Measurements from ENCODE around the gene RUNX3.
"Not testable (repeated sequence)": the region's sequence is repeated elsewhere in the genome, so short reads cannot be mapped to it uniquely, and the experiment has no call there.

RUNX3 gene

DNA sequence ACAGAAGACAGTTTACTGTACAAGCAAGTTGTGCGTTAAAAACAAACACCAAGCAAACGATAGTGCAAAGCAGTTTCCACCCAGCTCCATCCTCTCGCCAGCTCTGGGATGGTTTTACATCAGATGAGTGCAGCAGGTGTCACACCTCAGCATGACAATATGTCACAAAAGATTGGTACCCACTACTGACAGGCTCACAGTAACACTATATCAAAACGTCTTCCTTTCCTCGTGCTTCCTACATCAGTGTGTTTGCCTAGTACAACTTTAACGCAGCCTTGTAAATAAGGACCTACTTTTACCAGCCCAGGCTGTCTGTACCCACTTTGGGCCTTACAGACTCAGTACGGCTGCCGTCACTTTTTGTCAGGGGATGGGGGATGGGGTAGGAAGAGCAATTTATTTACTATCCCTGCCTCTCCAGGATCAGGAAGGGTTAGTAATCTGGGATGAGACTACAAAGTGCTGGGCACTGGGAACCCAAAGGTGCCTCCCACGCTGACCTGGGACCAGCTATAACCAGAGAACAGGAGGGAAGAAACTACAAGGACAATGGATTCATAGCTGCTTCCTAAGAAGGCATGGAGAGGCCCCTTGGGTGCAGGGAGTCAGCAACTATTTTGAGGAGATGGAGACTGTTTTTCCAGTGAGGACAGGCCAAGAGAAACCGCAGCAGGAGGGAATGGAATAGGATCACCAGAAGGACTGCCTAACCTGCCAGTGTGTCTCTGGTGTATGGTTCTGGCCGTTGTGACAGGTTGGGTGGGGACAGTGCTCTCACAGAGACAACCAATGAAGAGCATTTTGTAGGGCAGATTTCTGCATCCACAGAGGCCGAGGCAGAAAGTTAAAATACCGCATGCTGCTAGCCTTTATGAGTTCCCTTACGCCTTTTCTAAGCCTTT is 30.2 kb downstream of the RUNX3 start:
- no peak for DNase-seq

DNA sequence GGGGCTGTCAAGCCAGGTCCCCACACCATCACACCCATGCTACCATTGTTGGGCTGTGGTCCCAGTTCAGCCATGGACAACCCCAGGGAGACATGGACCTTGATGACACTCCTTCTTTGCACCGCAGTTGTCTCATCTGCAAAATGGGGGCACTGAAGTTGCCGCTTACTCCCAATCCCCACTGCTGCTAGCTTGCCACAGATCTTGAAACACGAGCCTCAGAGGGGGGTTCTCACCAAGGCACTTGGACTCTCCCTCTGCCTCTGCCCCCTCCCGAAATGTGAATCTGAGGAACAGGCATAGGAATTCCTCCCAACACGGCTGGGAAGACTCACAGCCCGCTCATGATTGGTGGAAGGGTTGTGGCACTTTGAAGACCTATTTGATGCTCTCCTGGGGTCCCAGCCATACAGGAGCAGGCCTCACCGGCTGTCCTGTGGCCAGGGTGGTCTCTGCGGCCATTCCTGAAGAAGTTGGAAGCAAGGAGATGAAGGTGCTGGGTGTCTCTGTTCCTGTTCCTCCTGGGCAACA is 31.1 kb downstream of the RUNX3 start:
- no peak for DNase-seq

DNA sequence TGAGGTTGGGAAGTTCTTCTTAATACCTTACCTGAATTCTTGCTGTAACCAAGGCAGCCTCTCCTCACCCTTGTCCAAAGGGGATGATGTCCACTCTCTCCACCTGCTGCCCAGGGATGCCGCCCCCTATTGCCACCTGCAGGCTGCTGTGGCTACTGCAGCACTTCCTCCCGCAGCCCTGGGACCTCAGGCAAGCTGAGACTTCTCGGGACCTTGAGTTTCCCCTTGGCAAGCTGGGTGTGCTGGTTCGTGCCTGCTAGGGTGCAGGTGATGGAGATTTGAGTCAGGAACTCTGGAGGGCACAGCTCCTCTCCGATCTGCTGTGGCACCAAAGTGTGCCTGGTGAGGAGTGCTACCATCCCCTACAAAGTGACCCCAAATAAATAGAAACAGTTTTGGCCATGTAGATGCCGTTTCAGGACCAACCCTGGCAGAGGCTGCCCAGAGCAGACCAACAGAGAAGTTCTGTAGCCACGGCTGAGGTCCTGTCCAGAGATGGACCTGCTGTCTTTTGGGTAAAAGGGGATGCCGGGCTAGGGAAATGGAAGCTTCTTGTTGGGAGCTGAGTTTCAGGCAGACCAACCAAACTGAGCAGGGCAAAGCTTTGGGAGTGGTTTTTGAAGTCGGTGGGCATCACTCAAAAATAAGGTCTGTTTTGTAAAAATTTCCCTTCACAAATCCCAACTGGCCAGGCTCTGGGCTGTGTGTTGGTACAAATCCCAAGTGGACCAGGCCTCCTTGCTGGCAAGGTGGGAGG is 31.7 kb downstream of the RUNX3 start:
- no peak for DNase-seq

DNA sequence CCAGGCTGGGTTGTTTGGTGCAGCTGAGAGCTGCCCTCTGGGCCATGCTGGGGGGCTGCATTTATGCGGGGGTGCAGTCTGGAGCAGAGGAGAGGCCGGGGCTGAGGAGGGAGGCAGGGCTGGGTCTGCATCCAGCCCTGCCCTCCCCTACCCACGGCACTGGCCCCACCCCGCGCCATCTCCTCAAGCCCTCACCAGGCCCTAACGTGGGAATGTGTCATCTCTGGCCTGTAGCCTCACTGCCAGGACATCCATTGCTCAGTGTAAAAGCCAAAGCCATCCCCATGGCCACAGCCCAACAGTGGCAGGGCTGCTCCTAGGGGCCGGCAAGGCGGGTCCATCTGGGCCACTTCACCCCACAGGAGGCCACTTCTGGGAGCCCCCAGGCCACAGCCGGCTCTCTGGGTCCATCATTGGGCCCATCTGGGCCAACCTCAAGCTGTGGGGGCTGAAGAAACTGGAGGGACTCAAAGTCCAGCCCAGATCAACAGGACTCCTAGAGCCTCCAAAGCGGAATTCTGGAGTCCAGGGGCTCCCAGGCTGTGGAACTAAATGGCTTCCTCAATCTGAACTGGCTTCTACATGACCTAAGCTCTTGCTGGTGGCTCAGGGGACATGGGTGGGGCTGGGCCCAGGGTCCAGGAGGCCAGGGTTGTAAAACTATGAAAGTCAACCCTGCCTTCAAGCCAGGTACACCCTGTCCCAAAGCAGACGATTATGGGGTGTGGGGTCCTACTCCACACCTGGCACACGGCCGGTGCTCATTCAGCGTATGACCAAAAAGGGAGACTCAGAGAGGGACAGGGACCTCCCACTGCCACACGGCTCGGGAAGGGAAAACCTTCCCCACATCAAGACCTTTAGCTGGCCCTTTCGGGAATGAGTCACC is 32.6 kb downstream of the RUNX3 start:
- DNase-seq: no peak

DNA sequence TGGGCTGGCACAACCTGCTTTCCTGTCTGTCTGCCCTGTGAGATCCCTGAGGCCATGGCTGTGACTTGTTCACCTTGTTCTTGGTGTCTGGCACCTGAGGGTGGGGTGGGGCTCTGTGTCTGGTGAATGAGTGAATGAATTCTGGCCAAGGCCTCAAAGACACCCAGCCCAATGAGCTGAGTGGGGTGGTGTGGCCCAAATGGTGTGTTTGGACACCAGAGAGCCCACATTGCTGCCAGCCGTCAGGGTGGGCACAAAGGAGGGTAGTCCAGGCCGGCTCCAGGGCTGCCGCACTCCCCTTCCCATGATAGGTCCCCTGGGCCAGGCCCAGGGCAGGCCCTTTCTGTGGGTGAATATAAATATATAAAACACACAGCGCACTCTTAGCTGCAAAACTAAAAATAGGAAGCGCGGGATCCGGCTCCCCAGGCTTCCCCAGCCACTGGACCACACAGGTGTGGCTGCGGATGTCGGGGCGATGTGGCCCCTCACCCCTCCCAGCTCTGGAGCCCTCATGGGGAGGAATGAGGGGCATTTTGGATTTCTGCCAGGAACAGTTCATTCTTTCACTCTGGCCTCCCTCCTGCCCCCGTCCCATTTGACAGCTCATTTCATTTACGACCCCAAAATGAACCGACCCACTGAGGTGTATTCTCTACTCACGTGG is 33.3 kb downstream of the RUNX3 start:
- DNase-seq: no peak

DNA sequence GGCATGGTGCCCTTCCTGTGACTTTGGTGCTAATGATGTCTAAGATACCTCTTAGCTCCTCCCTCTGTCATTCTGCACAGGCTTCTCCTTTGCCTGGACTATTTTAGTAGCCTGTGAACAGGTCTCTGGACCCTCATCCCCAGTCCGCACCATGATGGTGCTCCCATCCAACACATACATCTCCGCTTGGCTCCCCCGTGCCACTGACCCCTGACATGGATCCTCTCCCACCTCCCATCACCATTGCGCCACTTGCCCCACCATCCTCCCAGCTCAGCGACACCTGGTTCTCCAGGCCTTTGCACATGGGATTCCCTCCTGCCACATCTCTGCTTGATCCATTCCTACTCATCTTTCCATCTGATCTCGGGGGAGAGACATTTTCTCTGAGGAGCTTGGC is 33.9 kb downstream of the RUNX3 start:
- DNase-seq: no peak

DNA sequence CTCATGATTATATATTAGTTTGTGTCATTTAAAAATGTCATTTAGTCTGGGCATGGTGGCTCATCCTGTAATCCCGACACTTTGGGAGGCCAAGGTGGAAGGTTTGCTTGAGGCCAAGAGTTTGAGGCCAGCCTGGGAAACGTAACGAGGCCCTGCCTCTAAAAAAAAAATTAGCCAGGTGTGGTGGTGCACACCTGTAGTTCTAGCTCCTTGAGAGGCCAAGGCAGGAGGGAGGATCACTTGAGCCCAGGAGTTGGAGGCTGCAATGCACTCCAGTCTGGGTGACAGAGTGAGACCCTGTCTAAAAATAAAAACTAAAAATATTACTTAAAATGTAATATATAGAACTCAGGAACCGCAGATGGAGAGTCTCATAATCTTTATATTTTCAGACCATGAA is 34.6 kb downstream of the RUNX3 start:
- DNase-seq: no peak

DNA sequence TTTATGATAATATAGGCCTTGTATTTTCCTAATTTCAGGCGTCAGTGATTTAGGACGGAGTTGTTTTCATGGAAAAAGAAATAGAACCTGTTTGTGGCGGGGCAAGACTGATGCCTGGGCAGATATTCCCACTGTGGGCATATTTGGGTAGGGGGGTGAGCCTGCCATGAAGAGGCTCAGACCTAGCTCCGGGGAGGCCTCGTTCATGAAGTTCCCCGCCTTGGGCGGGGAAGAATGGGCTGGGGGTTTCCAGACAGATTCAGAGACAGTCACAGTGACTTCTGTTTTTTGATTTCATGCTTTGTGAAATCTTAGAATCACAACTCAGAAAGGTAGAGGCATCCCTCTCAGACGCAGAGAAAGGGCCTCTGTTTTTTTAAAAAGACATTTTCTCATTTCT is 36.1 kb downstream of the RUNX3 start:
- no peak for DNase-seq

DNA sequence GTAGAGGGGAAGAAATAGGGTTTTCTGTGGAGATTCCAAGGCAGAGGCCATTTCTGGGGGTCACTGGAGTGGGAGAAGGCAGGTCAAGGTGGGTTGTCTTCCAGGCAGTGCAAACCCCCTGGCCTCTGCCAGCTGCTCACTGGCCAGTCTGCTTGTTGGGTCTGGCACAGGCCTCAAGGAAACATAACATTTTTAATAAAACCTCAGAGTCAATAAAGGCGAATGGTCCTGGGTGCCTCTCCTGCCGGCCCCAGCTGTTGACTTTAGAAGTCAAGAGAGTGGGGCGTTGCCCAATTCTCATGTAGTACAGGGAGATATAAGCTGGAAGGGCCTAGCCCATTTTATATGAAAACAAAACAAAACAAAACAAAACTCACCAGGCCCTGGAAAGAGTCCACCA is 36.6 kb downstream of the RUNX3 start:
- no peak for DNase-seq

DNA sequence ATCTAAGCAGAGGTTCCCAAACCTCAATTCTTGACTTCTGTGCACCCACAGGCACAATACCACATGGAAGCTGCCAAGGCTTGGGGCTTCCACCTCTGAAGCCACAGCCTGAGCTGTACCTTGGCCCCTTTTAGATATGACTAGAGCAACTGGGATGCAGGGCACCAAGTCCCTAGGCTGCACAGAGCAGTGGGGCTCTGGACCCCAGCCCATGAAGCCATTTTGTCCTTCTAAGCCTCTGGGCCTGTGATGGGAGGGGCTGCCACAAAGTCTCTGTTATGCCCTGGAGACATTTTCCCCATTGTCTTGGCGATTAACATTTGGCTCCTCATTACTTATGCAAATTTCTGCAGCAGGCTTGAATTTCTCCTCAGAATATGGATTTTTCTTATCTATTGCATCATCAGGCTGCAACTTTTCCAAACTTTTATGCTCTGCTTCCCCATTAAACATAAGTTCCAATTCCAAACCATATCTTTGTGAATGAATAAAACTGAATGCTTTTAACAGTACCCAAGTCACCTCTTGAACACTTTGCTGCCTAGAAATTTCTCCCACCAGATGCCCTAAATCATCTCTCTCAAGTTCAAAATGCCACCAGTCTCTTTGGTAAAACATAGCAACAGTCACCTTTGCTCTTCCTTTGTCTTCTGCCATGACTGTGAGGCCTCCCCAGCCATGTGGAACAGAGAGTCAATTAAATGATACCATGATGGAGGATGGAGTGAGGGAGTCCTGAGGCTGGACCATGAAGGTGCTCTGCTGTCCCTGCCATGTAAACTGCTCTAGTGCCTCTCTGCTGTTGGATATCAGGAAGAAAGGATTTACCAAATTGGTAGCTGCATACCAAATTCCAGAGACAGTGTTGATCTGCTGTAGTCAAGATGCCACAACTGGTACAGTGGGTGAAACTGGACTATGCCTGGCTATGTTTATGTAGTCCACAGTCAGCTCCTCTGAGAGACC is 37.6 kb downstream of the RUNX3 start:
- no peak for DNase-seq

DNA sequence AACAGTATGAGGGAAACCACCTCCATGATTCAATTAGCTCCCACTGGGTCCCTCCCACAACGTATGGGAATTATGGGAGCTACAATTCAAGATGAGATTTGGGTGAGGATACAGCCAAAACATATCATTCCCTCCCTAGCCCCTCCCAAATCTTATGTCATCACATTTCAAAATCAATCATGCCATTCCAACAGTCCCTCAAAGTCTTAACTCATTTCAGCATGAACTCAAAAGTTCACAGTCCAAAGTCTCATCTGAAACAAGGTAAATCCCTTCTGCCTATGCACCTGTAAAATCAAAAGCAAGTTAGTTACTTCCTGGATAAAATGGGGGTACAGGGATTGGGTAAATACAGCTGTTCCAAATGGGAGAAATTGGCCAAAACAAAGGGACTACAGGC is 38.7 kb downstream of the RUNX3 start:
- DNase-seq: not testable (repeated sequence)

DNA sequence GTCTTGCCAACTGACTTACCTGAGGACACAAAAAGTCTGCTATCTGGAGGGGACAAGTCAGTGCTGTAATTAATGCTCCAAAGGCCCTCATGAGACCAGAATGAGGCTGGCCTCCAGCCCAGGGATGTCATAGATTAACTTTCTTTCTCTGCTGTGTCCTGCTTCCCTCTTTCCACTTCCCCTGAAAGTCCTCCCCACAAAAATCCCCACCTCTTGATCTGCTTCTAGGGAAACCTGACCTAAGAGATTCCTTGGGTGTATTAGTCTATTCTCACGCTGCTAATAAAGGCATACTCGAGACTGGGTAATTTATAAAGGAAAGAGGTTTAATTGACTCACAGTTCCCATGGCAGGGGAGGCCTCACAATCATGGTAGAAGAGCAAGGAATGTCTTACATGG is 39.2 kb downstream of the RUNX3 start:
- DNase-seq: no peak

DNA sequence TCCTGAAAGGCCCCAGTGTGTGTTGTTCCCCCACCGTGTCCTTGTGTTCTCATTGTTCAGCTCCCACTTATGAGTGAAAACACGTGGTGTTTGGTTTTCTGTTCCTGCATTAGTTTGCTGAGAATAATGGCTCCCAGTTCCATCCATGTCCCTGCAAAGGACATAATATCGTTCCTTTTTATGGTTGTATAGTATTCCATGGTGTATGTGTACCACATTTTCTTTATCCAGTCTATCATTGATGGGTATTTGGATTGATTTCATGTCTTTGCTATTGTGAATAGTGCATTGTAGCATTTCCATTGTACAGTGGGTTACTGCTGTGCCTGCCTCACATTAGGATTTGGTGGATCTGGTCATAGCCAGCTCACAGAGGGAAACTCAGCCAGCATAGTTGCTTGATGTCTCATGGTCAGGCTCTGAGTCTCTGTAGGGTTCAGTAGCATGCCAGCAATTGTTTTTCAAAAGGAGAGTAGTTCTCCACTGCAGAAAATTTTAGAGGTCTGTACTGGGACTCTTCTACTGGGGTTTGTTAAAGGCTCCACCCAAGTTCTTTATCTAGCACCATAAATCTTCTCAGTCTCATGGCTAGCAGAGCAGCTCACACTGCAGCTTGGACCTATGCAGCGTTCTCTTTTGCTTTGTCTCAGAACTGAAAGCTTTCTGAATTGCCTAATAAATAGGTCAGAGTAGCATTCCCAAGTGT is 41.0 kb downstream of the RUNX3 start:
- DNase-seq: no peak

DNA sequence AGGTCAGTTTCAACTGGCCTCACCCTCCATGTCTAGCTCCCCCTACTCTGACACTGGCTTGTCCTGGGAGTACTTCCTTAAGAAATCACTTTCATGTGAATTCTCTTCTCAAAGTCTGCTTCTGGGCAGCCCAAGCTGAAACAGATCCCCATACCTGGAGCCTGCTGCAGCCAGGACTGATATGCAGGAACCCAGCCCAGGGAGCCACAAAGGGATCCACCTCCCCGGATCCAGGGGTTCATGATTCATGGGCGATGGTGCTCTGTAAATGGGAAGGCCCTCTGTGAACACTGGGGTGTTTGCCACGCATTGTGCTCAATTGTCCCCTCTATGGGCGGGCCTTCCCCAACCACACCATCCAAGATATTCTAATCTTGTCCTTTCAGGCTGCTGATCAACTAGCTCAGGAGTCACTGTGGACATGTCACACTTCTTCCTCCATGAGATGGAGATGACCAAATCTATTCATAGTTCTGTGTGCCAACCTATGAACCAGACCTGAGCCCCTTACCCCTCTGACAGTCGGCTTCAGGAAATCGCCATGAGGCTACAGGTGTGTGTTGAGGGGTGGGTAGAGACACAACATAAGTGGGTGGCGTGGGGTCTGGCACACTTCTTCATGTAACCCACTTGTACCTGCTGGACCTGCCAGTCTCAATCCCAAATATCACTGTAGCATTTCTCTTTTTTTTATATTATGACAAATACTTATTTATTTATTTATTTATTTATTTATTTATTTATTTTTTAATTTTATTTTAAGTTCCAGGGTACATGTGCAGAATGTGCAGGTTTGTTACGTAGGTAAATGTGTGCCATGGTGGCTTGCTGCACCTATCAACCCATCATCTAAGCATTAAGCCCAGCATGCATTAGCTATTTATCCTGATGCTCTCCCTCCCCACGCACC is 41.8 kb downstream of the RUNX3 start:
- DNase-seq: no peak

DNA sequence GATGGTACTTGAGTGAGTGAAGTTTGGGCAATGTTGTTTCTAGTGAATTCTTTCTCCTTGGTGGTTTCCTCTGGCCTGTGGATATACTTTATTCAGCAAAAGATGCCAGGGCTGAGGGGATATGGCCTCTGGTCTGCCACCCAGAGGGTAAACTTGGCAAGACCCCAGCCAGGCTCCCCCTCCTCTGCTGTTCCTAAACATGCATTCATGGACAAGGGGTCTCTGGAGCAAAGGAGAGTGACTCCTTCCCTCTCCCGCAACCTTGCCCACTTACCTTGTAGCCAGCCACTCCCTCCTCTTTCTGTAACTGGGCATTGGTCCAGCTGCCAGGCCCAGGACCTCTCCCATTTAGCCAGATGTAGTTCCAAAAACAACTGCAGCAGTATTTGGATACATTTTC is 43.8 kb downstream of the RUNX3 start:
- no peak for DNase-seq

DNA sequence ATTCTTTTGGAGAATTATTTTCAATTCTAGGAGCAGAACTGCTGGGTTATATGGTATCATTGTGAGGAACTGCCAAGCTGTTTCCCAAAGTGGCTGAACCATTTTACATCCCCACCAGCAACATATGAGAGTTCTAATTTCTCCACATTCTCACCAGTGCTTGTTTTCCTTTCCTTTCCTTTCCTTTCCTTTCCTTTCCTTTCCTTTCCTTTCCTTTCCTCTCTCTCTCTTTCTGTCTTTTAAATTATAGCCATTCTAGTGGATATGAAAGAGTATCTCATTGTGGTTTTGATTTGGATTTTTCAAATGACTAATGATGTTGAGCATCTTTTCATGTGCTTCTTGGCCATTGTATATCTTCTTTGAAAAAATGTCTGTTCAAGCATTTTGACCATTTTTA is 45.3 kb downstream of the RUNX3 start:
- no peak for DNase-seq

DNA sequence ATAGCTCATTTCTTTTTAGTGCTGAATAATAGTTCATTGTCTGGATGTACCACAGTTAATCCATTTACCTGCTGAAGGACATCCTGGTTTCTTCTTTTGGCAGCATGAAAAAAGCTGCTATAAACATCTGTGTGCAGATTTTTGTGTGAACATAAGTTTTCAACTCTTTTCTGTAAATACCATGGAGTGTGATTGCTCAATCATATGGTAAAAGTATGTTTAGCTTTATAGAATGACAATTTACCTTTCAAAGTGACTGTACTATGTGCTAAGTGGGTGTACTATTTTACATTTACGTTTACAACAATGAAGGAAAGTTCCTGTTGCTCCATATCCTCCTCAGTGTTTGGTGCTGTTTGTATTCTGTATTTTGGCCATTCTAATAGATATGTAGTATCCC is 49.0 kb downstream of the RUNX3 start:
- DNase-seq: no peak

DNA sequence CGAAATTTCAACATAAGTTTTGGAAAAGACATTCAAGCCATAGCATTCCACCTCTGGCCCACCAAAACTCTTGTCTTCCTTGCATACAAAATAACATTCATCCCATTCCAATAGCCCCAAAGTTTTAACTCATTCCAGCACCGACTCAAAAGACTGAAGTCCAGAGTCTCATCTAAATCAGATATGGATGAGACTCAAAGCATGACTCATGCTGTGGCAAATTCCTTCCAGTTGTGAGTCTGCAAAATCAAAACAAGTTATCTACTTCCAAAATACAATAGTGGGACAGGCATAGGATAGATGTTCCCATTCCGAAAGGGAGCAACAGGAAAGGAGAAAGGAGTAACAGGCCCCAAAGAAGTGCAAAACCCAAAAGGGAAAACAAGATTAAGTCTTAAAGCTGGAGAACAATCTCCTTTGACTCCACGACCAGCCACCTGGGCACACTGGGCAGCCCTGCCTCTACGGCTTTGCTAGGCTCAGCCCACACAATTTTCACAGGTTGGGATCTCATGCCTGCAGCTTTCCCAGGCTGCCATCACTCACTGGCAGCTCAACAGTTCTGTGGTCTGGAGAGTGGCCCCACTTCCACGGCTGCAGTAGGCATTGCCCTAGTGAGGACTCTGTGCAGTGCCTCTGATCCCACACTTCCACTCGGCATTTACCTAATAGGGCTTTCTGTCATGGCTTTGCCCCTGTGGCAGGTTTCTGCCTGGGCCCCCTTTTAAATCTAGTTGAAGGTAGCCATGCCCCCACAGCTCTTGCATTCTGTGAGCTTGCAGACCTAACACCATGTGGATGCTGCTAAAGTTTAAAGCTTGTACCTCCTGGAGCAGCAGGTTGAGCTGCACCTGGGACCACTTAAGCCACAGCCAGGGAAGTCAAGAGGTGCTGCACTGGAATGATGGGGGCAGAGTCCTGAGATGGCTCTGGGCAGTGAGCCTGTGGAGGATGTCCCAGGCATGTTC is 51.0 kb downstream of the RUNX3 start:
- DNase-seq: no peak

All from stimulated activated CD4-positive, alpha-beta T cell treated with anti-CD3 and anti-CD28 coated beads, Interleukin-12 subunit alpha, Interleukin-12 subunit beta, amount 100 ng/mL, for 4 hours (primary cell).